GM12865 (cell line): ENCODE results near the gene HOXB9.
A peak's percentile ranks its signal among the peaks of the same experiment; 100 is the strongest.

Source experiments
- DNase-seq: peaks from one replicate; pipeline ENCODE4 v3.0.0; 2010; ENCODE audit warnings: low read depth
- H3K4me3 ChIP-seq: 2 replicates; pipeline ENCODE4 v1.5.1; 2011; ENCODE audit warnings: mild to moderate bottlenecking, low read depth, low read length, control low read depth
- CTCF ChIP-seq: IDR thresholded peaks from 2 replicates; pipeline ENCODE4 v1.5.1; 2011; ENCODE audit warnings: low read length, control low read depth, low read depth, inconsistent platforms; ENCODE audit not compliant: insufficient read depth; ENCODE audit errors: missing control alignments

HOXB9 gene

GRCh38 chr17:48631693-48632578 lies 5.8 kb upstream of the HOXB9 start:
- H3K4me3 ChIP-seq: no peak overlapping the region
- DNase-seq: peak; percentile 81
- no peak for TF ChIP-seq CTCF

- peak; percentile 25 for DNase-seq
- no peak overlapping the region for H3K4me3 ChIP-seq
- no peak for TF ChIP-seq CTCF
Measured at GRCh38 chr17:48630925-48631692, 5.0 kb upstream of the HOXB9 start.

DNA sequence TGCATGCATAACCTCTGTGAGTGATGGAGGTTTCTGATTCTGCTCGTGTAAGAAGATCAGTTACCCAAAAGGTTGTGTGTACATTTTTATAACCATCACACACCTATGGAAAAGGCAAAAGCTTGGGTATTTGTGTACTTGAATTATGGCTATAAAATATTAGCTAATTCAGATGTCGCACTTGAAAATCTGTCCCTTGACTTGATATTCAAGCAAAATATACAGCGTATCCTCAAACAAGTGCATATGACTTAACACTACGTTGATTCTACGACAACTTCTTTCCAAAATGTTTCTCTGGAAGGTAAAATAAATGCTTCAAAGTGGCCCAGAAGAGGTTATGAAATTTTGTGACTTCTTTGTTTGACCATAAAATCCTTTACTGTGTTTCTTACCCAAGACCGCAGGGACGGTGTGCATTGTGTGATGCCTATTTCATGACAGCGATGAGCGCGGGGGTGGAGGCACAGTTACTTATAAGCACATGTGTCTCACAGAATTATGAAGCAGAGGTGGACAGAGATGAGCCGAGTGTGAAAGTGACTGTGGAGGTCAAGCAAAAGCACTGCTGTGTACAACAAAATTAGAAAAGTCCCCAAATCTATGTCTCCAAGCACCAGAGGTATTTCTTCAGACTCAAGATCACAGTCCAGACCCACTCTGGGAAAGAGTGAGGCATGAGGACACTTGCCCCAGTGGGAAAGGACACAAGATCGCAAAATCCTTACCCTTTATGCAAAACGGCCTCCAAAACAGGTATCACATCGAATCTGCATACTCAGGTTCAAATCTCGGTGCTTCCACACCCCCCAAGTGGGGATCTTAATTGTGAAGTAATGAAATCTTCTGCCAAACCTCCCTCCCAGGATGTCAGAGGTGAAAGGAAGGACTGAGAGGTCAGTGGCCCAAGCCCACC lies 4.1 kb upstream of the HOXB9 start:
- no peak overlapping the region for H3K4me3 ChIP-seq
- no peak for DNase-seq
- no peak for TF ChIP-seq CTCF

- no peak overlapping the region for H3K4me3 ChIP-seq
- no peak for TF ChIP-seq CTCF
- DNase-seq: no peak
Measured at GRCh38 chr17:48629411-48629759, 3.2 kb upstream of the HOXB9 start.

- no peak for DNase-seq
- no peak for TF ChIP-seq CTCF
- H3K4me3 ChIP-seq: no peak overlapping the region
Measured at GRCh38 chr17:48628649-48629410, 2.7 kb upstream of the HOXB9 start.
